ENCODE data around the gene EPB41L4A.

EPB41L4A gene

DNA sequence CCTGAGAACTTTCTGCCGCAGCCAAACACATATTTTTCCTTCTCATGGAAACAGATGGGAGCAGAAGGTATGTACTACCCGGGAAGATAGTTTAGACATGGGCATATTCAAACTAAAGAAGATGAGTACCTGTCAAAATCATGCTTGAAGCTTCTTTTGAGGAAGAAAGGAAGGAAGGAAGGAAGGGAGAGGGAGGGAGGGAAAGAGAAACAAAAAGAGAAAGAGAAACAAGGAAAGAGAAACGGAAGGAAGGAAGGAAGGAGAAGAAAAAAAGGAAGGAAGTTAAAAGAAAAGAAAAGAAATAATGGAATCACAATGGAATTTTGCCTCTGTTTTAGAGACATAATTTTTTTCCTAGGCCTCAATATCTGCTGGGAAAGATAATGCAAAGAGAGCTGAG, 34.6 kb downstream of the EPB41L4A start:
- TF ChIP-seq, protein P1, sequence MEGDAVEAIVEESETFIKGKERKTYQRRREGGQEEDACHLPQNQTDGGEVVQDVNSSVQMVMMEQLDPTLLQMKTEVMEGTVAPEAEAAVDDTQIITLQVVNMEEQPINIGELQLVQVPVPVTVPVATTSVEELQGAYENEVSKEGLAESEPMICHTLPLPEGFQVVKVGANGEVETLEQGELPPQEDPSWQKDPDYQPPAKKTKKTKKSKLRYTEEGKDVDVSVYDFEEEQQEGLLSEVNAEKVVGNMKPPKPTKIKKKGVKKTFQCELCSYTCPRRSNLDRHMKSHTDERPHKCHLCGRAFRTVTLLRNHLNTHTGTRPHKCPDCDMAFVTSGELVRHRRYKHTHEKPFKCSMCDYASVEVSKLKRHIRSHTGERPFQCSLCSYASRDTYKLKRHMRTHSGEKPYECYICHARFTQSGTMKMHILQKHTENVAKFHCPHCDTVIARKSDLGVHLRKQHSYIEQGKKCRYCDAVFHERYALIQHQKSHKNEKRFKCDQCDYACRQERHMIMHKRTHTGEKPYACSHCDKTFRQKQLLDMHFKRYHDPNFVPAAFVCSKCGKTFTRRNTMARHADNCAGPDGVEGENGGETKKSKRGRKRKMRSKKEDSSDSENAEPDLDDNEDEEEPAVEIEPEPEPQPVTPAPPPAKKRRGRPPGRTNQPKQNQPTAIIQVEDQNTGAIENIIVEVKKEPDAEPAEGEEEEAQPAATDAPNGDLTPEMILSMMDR (IDR thresholded peaks at IDR 0.05; ENCODE audit: unreplicated experiment in 3 of 3), result no peak
- no peak overlapping the region for H3K4me3 Mint-ChIP-seq
- H3K4me1 Mint-ChIP-seq, result peaks cover 21% of the 10 kb centered on the region
- H3K27me3 Mint-ChIP-seq (ENCODE audit: low read depth), result no peaks in the 10 kb centered on the region
- no peaks in the 10 kb centered on the region for H3K9me3 Mint-ChIP-seq
- no peak overlapping the region for H3K27ac Mint-ChIP-seq
- H3K36me3 Mint-ChIP-seq (ENCODE audit: low read depth), result no peaks in the 10 kb centered on the region

DNA sequence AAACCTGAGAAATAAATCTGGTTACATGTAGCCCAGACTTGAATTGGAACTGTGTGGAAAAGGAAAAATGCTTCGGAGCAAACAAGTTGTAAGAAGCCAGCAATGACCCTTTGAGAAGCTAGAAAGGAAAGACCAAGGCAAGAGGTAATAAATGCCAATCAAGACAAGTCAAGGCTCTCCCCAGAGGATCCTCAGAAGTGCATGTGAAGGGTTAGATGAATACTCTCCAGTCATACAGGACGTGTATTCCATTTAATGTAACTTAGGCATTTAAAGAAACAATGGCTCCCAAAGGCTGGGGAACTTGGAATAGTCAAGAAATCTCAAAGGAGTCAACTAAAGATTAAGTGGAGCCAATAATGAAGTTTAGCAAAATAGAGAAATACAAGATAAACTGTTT, 36.2 kb downstream of the EPB41L4A start:
- Mint-ChIP-seq H3K27me3 (ENCODE audit: low read depth) (no peaks in the 10 kb centered on the region), H3K36me3 (ENCODE audit: low read depth) (no peaks in the 10 kb centered on the region), H3K9me3 (no peaks in the 10 kb centered on the region), H3K27ac (no peak overlapping the region), H3K4me1 (peaks cover 17% of the 10 kb centered on the region), H3K4me3 (no peak overlapping the region)
- TF ChIP-seq, protein P1 (IDR thresholded peaks at IDR 0.05; ENCODE audit: unreplicated experiment in 3 of 3), result no peak

DNA sequence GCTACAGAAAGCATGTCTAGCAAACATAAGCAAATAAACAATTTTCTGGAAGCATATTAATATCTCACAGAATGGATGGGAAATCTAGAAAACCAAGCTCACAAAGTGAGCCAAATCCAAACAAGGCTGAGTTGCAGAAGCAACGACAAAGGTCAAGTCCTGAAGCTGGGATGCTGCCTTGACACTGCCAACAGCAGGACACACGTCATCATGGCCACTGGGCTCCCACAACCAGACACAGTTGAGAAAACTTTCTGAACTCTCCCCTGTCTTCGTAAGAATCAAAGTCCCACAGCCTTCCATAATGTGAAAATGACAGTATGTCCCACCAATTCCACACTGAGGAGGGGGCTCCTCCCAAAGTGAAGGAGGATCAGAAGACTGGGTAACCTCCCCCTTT, 37.6 kb downstream of the EPB41L4A start:
- H3K36me3 Mint-ChIP-seq (ENCODE audit: low read depth), result no peaks in the 10 kb centered on the region
- no peak overlapping the region for H3K27ac Mint-ChIP-seq
- H3K4me1 Mint-ChIP-seq, result peaks cover 17% of the 10 kb centered on the region
- TF ChIP-seq, protein P1 (IDR thresholded peaks at IDR 0.05; ENCODE audit: unreplicated experiment in 3 of 3), result no peak
- no peaks in the 10 kb centered on the region for H3K27me3 Mint-ChIP-seq (ENCODE audit: low read depth)
- H3K9me3 Mint-ChIP-seq, result no peaks in the 10 kb centered on the region
- H3K4me3 Mint-ChIP-seq, result no peak overlapping the region

DNA sequence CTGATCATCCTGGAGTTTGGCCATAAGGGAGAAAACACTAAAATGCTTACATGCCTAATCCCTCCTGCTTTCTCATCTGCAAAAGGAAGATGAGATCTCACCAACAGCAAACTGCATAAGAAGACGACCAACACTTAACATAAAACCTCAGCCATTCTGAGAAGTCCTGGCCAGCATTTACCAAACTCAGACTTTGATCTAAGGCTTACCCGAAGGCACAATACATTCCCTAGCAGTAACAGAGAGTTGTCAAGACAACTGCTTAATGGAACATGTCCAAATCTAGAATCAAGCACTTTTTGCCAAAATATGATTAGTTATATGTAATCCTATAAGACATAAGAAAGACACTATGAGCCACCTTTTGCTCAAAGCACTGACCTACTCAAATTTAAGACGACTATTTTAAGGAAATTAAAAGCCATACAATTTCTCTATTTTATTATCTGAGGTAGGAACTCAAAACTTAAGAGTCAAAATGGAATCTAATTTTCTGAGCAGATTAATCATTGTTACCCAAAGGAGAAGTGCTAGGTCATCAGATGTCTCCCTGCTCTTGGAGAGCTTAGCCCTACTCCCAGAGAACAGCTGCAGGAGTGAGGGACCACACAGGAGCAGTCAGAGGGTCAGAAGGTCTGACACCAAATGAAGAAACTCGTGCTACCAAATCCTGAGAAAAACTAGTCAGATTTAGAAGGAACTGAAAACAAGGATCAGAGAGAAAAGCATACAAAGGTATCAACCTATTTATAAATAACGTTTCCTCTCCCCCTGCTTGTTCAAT, 39.3 kb downstream of the EPB41L4A start:
- peaks cover 17% of the 10 kb centered on the region for H3K4me1 Mint-ChIP-seq
- TF ChIP-seq, protein P1 (IDR thresholded peaks at IDR 0.05; ENCODE audit: unreplicated experiment in 3 of 3), result no peak

DNA sequence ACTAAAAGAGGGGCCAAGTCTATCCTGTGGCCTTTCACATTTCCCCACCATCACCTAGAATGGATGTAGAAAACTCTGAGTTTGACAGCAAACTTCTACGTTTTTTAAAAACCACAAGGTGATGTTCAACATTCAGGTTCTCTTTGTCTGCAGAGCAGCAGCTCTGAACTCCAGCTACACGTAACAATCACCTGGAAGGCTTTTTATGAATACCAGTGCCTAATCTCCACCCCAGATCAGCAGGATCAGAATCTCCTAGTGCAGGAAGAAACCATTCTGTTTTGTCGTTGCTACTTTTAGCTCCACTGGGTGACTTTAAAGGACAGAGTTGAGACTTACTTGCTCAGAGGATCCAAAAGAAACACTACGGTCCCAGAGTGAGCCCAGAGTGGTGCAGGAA, 44.3 kb downstream of the EPB41L4A start:
- H3K4me1 Mint-ChIP-seq, result peaks cover 9% of the 10 kb centered on the region
- TF ChIP-seq, protein P1 (IDR thresholded peaks at IDR 0.05; ENCODE audit: unreplicated experiment in 3 of 3), result no peak
- no peaks in the 10 kb centered on the region for H3K36me3 Mint-ChIP-seq (ENCODE audit: low read depth)

More for the DNA sequence above, 39.3 kb downstream of the EPB41L4A start:
- H3K4me3 Mint-ChIP-seq, result no peak overlapping the region
- peak overlapping the region; percentile 16 to 64 (median 54) for H3K27ac Mint-ChIP-seq
- no peaks in the 10 kb centered on the region for H3K36me3 Mint-ChIP-seq (ENCODE audit: low read depth)
- no peaks in the 10 kb centered on the region for H3K27me3 Mint-ChIP-seq (ENCODE audit: low read depth)
- no peaks in the 10 kb centered on the region for H3K9me3 Mint-ChIP-seq

DNA sequence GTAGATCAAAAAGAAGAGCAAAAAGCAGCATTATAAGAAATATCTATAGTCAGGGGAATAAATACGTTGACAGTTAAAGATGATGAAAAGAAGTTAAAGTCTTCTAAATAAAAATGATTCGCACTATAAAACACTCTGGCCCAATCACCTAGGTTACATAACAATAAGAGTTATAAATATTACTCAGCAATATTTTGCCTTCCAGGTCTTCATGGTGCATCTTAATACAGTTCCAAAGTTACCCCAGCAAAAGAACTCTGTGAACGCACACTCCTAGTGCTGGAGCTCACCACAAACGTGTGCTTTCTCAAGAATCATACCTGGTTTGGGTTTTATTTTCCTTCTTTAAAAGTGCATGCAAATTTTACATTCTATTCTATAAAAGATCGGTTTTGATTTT, 44.7 kb downstream of the EPB41L4A start:
- H3K27ac Mint-ChIP-seq, result no peak overlapping the region
- no peaks in the 10 kb centered on the region for H3K36me3 Mint-ChIP-seq (ENCODE audit: low read depth)
- no peaks in the 10 kb centered on the region for H3K27me3 Mint-ChIP-seq (ENCODE audit: low read depth)
- no peaks in the 10 kb centered on the region for H3K9me3 Mint-ChIP-seq
- TF ChIP-seq, protein P1 (IDR thresholded peaks at IDR 0.05; ENCODE audit: unreplicated experiment in 3 of 3), result no peak
- H3K4me1 Mint-ChIP-seq, result peaks cover 4% of the 10 kb centered on the region
- no peak overlapping the region for H3K4me3 Mint-ChIP-seq

More for the DNA sequence above, 44.3 kb downstream of the EPB41L4A start:
- Mint-ChIP-seq H3K4me3 (no peak overlapping the region), H3K27me3 (ENCODE audit: low read depth) (no peaks in the 10 kb centered on the region), H3K27ac (no peak overlapping the region), H3K9me3 (no peaks in the 10 kb centered on the region)
